ENCODE measurements around the gene FOXP1.
A peak's percentile ranks its signal among the peaks of the same experiment; 100 is the strongest.

Gene FOXP1

DNA sequence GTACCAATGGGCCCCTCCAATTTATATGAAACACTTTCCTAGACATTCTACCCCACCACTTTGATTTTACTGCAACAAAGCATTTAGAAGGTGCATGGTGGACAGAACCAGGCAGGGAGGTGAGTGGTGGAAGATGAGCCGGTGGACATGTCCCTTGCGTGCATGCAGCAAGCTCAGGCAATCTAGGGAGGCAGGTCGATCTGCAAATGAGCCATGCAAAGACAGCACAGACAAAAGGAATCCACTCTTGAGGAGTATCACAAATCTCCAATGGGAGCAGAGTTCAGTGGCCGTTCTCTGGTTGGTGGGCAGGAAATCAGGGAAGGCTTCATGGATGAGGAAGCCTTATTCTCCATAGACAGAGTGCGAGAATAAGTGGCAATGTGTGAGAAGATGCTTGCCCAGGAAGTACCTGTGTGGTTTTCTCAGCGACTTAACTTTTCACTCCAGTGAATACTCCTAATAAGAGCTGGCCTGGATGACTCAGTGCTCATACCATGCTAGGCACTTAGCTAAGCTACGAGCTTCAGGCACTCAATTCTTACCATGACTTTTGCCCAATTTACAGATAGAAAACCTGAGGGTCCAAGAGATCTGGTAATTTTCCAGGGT is 152.5 kb downstream of the FOXP1 start:
- no peak for DNase-seq (ENCODE audit: low spot score)

DNA sequence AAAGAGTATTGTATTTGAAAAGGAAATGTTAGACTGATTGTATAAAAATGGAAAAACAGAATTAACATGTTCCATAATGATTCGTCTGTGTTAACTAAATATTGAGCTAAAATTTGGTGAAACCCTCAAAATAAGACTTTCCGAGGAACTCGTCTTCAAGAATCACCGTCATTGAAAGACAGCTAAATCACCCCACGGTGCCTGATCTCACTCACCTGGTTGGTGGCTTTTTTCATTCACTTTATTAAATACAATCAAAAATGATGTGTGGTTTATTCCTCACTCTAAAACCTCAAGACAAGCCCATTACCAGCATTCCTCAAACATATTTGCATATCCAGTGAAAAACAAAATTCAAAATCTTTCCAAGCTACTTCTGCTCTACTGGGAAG is 153.9 kb downstream of the FOXP1 start:
- in situ Hi-C loops (cut with MboI; ENCODE audit: low pct_unique_long_range_greater_than_20kb, low sequenced_read_pairs, unreplicated experiment), result no loop called here
- TF ChIP-seq, protein P1, sequence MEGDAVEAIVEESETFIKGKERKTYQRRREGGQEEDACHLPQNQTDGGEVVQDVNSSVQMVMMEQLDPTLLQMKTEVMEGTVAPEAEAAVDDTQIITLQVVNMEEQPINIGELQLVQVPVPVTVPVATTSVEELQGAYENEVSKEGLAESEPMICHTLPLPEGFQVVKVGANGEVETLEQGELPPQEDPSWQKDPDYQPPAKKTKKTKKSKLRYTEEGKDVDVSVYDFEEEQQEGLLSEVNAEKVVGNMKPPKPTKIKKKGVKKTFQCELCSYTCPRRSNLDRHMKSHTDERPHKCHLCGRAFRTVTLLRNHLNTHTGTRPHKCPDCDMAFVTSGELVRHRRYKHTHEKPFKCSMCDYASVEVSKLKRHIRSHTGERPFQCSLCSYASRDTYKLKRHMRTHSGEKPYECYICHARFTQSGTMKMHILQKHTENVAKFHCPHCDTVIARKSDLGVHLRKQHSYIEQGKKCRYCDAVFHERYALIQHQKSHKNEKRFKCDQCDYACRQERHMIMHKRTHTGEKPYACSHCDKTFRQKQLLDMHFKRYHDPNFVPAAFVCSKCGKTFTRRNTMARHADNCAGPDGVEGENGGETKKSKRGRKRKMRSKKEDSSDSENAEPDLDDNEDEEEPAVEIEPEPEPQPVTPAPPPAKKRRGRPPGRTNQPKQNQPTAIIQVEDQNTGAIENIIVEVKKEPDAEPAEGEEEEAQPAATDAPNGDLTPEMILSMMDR (IDR thresholded peaks at IDR 0.05; ENCODE audit: extremely low read depth, insufficient read depth, missing control alignments), result no peak
- no peak for DNase-seq (ENCODE audit: low spot score)

More for the DNA sequence above, 152.5 kb downstream of the FOXP1 start:
- in situ Hi-C loops (cut with MboI; ENCODE audit: low pct_unique_long_range_greater_than_20kb, low sequenced_read_pairs, unreplicated experiment), result no loop called here
- TF ChIP-seq, protein P1 (IDR thresholded peaks at IDR 0.05; ENCODE audit: extremely low read depth, insufficient read depth, missing control alignments), result no peak

DNA sequence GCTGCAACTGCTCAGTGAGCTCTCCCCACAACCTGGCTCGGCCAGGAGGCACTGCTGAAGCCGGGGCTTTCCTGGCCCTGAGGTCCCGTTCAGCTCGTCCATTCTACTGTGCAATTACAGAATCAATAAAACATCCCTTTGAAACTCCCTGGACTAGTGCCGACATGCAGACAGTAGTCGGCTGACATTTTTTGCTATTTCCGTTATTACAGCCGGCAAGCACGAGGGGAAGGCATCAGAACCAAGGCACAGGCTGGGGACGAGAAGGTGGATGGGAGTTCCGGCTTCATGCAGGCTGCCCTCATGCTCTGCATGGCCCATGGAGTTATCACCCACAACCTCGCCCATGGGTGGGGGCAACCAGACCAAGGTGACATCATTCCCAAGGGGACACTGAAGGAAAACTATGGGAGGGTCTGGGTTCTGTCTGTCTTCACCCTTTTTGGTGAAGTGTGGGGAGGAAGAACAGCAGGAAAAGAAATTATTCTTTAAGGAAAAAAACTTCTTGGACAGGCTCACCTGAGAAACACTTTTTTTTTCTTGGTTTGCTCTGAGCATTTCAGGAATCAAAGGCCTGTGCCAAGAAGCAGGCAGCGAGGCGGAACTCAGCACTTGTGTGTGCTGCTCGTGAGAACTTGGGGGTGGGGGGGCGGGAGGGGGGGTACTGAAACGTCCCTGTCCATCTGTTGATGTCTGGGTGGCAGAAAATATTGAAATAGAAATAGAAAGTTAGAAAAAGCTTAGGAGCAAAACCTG is 154.5 kb downstream of the FOXP1 start:
- in situ Hi-C loops (cut with MboI; ENCODE audit: low pct_unique_long_range_greater_than_20kb, low sequenced_read_pairs, unreplicated experiment), result no loop called here

DNA sequence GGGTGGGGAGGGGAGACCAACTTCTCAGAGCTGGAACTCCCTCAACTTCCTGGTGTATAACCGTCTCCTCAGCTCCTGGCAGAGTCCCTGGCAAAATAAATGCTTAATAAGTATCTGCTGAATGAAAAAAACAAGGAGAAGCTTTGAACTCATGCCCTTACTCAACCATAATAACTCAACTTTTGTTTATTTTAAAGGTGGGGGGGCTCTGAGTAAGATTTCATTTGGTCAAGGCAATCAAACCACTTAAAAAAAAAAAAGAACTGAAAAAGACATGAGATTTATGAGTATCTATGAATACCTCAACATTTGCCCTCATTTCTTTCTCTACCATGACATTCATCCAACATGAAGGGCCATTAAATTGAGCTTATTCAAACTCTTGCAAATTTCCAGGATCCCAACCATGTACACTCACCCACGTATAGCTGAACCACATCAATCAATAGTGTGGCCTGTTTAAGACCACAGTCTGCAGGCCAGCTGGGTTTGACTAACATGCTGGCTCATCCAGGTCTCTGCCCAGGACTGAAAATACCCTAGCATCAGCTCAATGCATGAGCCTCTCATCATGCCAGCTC is 157.9 kb downstream of the FOXP1 start:
- in situ Hi-C loops (cut with MboI; ENCODE audit: low pct_unique_long_range_greater_than_20kb, low sequenced_read_pairs, unreplicated experiment), result no loop called here
- TF ChIP-seq, protein P1 (IDR thresholded peaks at IDR 0.05; ENCODE audit: extremely low read depth, insufficient read depth, missing control alignments), result no peak
- DNase-seq (ENCODE audit: low spot score), result no peak

More for the DNA sequence above, 154.5 kb downstream of the FOXP1 start:
- TF ChIP-seq, protein P1 (IDR thresholded peaks at IDR 0.05; ENCODE audit: extremely low read depth, insufficient read depth, missing control alignments), result no peak
- DNase-seq (ENCODE audit: low spot score), result no peak

DNA sequence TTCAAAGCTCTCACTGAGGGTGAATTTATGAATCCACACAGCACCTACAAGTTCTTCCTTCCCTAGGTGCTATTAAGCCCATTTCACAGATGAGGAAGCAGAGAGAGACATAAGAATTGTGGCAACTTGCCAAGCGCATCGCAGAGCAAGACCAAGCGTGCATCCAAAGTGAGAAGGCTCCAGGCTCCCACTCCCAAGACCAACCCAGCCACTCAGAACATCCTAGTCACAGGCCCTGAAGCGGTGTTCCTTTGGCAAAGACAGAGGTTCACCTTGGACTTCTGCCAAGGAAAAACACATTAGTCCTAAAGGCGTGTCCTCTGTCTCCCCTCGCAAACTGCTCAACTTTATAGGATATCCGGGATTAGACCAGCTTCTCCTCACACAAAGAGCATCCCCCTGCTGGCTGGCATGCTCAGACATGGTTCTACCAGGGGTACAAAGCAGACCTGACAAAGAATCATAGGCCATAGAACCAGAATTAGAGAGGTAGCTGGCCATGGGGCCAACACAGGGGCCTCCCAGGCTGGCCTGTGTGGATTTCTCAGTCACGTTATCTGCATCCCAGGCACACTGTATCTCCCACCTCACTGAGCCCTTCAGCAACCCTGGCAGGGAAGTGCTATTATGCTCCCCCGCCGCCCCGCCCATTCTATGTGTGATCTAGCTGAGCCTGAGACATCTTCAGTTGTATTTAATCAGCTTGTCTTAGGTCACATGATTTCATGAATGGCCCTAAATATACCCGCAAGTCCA is 160.2 kb downstream of the FOXP1 start:
- TF ChIP-seq, protein P1 (IDR thresholded peaks at IDR 0.05; ENCODE audit: extremely low read depth, insufficient read depth, missing control alignments), result no peak
- in situ Hi-C loops (cut with MboI; ENCODE audit: low pct_unique_long_range_greater_than_20kb, low sequenced_read_pairs, unreplicated experiment), result no loop called here
- no peak for DNase-seq (ENCODE audit: low spot score)

DNA sequence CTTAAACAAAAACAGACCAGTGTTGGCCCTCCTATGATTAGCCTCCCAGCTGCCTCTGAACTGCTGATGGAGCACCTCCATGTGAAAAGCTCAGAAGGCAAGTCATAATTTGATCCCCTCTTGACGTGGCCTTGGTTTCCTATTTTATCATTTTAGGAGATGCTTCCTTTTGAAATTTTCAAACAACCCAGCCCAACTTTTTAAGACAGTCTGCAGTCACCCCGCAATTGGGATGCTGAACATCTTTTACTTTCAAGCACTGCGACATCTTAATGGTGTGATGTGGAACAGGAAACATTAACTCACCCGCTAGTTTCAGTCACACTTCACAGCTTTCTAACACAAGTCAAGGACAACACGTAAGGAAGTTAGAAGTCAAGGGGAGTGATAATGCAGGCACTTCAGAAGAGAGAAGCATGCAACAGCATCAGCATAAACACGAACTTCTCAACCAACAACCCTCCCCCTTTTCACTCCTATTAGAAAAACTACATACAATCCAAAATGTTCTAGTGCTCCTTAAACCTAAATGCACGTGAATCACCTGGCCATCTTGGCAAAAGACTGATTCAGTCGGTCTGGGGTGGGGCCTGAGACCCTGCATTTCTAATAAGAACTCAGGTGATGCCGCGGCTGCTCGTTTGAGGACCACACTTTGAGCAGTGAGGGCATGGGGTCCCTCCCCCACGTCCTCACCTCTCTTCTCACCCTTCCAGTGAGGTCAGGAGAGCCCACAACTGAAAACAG is 161.5 kb downstream of the FOXP1 start:
- TF ChIP-seq, protein P1 (IDR thresholded peaks at IDR 0.05; ENCODE audit: extremely low read depth, insufficient read depth, missing control alignments), result no peak
- DNase-seq (ENCODE audit: low spot score), result peak; percentile 38
- in situ Hi-C loops (cut with MboI; ENCODE audit: low pct_unique_long_range_greater_than_20kb, low sequenced_read_pairs, unreplicated experiment), result no loop called here

Measured in GM13977 (cell line).